Measurements from ENCODE around the gene RPL12.

DNA sequence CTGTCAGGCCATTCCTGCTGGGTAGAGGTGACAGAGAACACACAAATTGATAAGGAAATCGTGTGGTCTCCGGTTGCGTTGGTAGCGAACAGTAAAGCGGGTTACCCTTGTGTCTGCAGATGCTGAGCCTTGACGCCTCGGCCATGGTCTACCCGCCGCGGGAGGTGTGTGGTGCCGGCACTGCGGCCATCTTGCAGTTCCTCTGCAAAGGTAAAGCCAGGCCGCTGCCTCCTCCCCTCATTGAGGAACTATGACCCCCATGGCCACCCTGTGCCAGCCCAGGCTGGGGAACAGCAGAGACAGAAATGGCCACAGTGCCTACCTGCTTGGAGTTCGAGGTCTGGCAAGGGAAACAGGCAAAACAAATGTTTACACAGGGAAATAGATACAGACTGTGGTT lies 16.4 kb upstream of the RPL12 start:
- TF ChIP-seq EZH2 (IDR thresholded peaks at IDR 0.05; ENCODE audit: borderline replicate concordance, low read depth, low read length, severe bottlenecking) (no peak), CTCF (IDR thresholded peaks at IDR 0.05; ENCODE audit: borderline replicate concordance, extremely low read depth, low read length, poor library complexity, severe bottlenecking) (no peak)
